ENCODE results near the gene ZNF878.

GRCh38 chr19:12052091-12052496 lies 667 bp downstream of the ZNF878 start:
- TF ChIP-seq CTCF (IDR thresholded peaks at IDR 0.05) (no peak), POLR2A (IDR thresholded peaks at IDR 0.05) (no peak)

Data from ovary (tissue), 3 donors.